CD4-positive, alpha-beta T cell treated with Interleukin-2 at 100 ng/mL for 4 hours (primary cell): ENCODE data around the gene CLTA.
"Not testable (repeated sequence)": the region's sequence is repeated elsewhere in the genome, so short reads cannot be mapped to it uniquely, and the experiment has no call there.

Source experiments
- DNase-seq: peaks from one replicate; pipeline ENCODE4 v3.0.0-alpha.2; 2020; ENCODE audit warnings: low spot score

CLTA gene

GRCh38 chr9:36189976-36190375 lies 745 bp upstream of the CLTA start:
- no peak for DNase-seq

- peak; percentile 31 for DNase-seq
Observed at GRCh38 chr9:36191290-36191645, 547 bp downstream of the CLTA start.

- DNase-seq = no peak
Observed at GRCh38 chr9:36191686-36192085, 965 bp downstream of the CLTA start.

GRCh38 chr9:36192196-36192595 lies 1.5 kb downstream of the CLTA start:
- DNase-seq = no peak

- no peak for DNase-seq
Observed at GRCh38 chr9:36193023-36193422, 2.3 kb downstream of the CLTA start.

GRCh38 chr9:36194326-36195000 lies 3.7 kb downstream of the CLTA start:
- no peak for DNase-seq

GRCh38 chr9:36204906-36205547 lies 14.3 kb downstream of the CLTA start:
- DNase-seq = no peak

- no peak for DNase-seq
Observed at GRCh38 chr9:36207016-36207415, 16.3 kb downstream of the CLTA start.

GRCh38 chr9:36207546-36208012 lies 16.9 kb downstream of the CLTA start:
- no peak for DNase-seq

- no peak for DNase-seq
Observed at GRCh38 chr9:36208521-36209253, 18.0 kb downstream of the CLTA start.

- no peak for DNase-seq
Observed at GRCh38 chr9:36210722-36211121, 20.0 kb downstream of the CLTA start.

- no peak for DNase-seq
Observed at GRCh38 chr9:36211510-36211909, 20.8 kb downstream of the CLTA start.

- no peak for DNase-seq
Observed at GRCh38 chr9:36213387-36213786, 22.7 kb downstream of the CLTA start.

- no peak for DNase-seq
Observed at GRCh38 chr9:36213989-36214388, 23.3 kb downstream of the CLTA start.

GRCh38 chr9:36214571-36214970 lies 23.9 kb downstream of the CLTA start:
- DNase-seq = no peak

- DNase-seq = no peak
Observed at GRCh38 chr9:36217256-36217968, 26.7 kb downstream of the CLTA start.

GRCh38 chr9:36218011-36218410 lies 27.3 kb downstream of the CLTA start:
- no peak for DNase-seq

- DNase-seq = peak; percentile 52
Observed at GRCh38 chr9:36218411-36218901, 27.7 kb downstream of the CLTA start.

- no peak for DNase-seq
Observed at GRCh38 chr9:36221667-36222066, 30.9 kb downstream of the CLTA start.

GRCh38 chr9:36222449-36222848 lies 31.7 kb downstream of the CLTA start:
- DNase-seq = no peak

GRCh38 chr9:36237230-36237629 lies 46.5 kb downstream of the CLTA start:
- no peak for DNase-seq

- DNase-seq = not testable (repeated sequence)
Observed at GRCh38 chr9:36239205-36239604, 48.5 kb downstream of the CLTA start.
